Fibroblast of lung (primary cell): ENCODE results near the gene AGAP1. TPM values are rescaled to one million over a fixed set of nuclear protein-coding genes. Genes with fewer than 3 reads are reported as not detected.

ENCODE experiments used
- DNase-seq, 2 donors: peaks; one replicate each; pipeline versions ENCODE4 v3.0.0 to v3.0.0-alpha.2; 2010; ENCODE audit warnings: low read depth in 2 of 2
- H2AFZ ChIP-seq: 2 replicates; pipeline ENCODE4 v1.5.1; 2012; ENCODE audit warnings: low read length, control low read depth, inconsistent platforms
- H3K27ac ChIP-seq: 2 replicates; pipeline ENCODE4 v1.5.1; 2011; ENCODE audit warnings: low read length, control low read depth; ENCODE audit not compliant: insufficient read depth
- H3K27me3 ChIP-seq: 2 replicates; pipeline ENCODE4 v1.5.1; 2011; ENCODE audit warnings: mild to moderate bottlenecking, low read length; ENCODE audit not compliant: control insufficient read depth, insufficient read depth
- H3K36me3 ChIP-seq: 2 replicates; pipeline ENCODE4 v1.5.1; 2011; ENCODE audit warnings: low read length; ENCODE audit not compliant: control insufficient read depth, insufficient read depth
- H3K4me1 ChIP-seq: 2 replicates; pipeline ENCODE4 v1.5.1; 2011; ENCODE audit warnings: low read length; ENCODE audit not compliant: control insufficient read depth, insufficient read depth; ENCODE audit errors: extremely low read depth
- H3K4me2 ChIP-seq: 2 replicates; pipeline ENCODE4 v1.5.1; 2011; ENCODE audit warnings: low read length, control low read depth; ENCODE audit not compliant: insufficient read depth; ENCODE audit errors: extremely low read depth
- H3K4me3 ChIP-seq, 4 experiments: fragments of 200-600 bp in 1 of 4; sonication (generic) in 1 of 4; replicated peaks in 1 of 4; 2 replicates each; pipeline ENCODE4 v1.5.1; 2011 to 2016; ENCODE audit warnings: low read length in 4 of 4, low read depth in 3 of 4, mild to moderate bottlenecking in 3 of 4, control low read depth in 2 of 4, inconsistent platforms in 1 of 4, mixed read lengths in 1 of 4; ENCODE audit not compliant: insufficient read depth in 1 of 4; ENCODE audit errors: control extremely low read depth in 1 of 4
- H3K79me2 ChIP-seq: 2 replicates; pipeline ENCODE4 v1.5.1; 2012; ENCODE audit warnings: mild to moderate bottlenecking, low read length, inconsistent platforms; ENCODE audit not compliant: control insufficient read depth, insufficient read depth
- H3K9ac ChIP-seq: 2 replicates; pipeline ENCODE4 v1.5.1; 2011; ENCODE audit warnings: mild to moderate bottlenecking, low read length, control low read depth; ENCODE audit not compliant: insufficient read depth
- H3K9me3 ChIP-seq: 2 replicates; pipeline ENCODE4 v1.5.1; 2012; ENCODE audit warnings: low read depth, low read length; ENCODE audit not compliant: control insufficient read depth, insufficient read depth
- H4K20me1 ChIP-seq: 2 replicates; pipeline ENCODE4 v1.5.1; 2011; ENCODE audit warnings: low read length; ENCODE audit not compliant: control insufficient read depth, insufficient read depth; ENCODE audit errors: extremely low read depth
- CTCF ChIP-seq, 2 donors: IDR thresholded peaks in 1 of 2; conservative IDR thresholded peaks in 1 of 2; 1 replicate in 1 of 2; 2 replicates in 1 of 2; pipeline ENCODE4 v1.5.1; 2011 to 2012; ENCODE audit warnings: low read length in 2 of 2, control low read depth in 1 of 2, inconsistent platforms in 1 of 2, low read depth in 1 of 2, mild to moderate bottlenecking in 1 of 2
- EZH2 ChIP-seq: IDR thresholded peaks from 2 replicates; pipeline ENCODE4 v1.5.1; 2012; ENCODE audit warnings: low read length, control low read depth, mild to moderate bottlenecking; ENCODE audit errors: missing control alignments
- polyA plus RNA-seq, 2 donors: library from polyadenylated mRNA; depleted of rRNA in 1 of 2; stranded (reverse) in 1 of 2; unstranded in 1 of 2; fragments of >200 nt; gene quantifications; 2 replicates each; pipeline ENCODE4 v1.2.1, GENCODE V29; 2011 to 2012; ENCODE audit warnings: missing spikeins in 1 of 2
- total RNA-seq: library from RNA; depleted of rRNA; stranded (reverse); fragments of >200 nt; gene quantifications from 2 replicates; pipeline ENCODE4 v1.2.1, GENCODE V29; 2014

AGAP1 gene
- total and polyA plus RNA-seq, 2 donors (not counting 1 experiment from before 2014, with no cell fraction given), result 10.6 to 14.0 TPM

- TF ChIP-seq CTCF (conservative IDR thresholded peaks at IDR 0.05 in 1 of 2, IDR thresholded peaks at IDR 0.05 in 1 of 2; ENCODE audit: low read depth in 1 of 2, low read length in 2 of 2) (no peak), EZH2 (no peak)
- H3K9ac ChIP-seq, result no peak overlapping the region
- H3K36me3 ChIP-seq, result no peaks in the 10 kb centered on the region
- no peaks in the 10 kb centered on the region for H4K20me1 ChIP-seq
- no peak overlapping the region for H2AFZ ChIP-seq
- no peak overlapping the region for H3K4me2 ChIP-seq
- no peaks in the 10 kb centered on the region for H3K27me3 ChIP-seq
- no peaks in the 10 kb centered on the region for H3K9me3 ChIP-seq
- H3K4me3 ChIP-seq, result no peak overlapping the region
- peaks cover 17% of the 10 kb centered on the region for H3K79me2 ChIP-seq
- H3K27ac ChIP-seq, result no peak overlapping the region
- H3K4me1 ChIP-seq, result peaks cover 4% of the 10 kb centered on the region
- no peak for DNase-seq
Measured at GRCh38 chr2:235558572-235558971, 64.7 kb downstream of the AGAP1 start.

- H3K27me3 ChIP-seq, result no peaks in the 10 kb centered on the region
- DNase-seq, result no peak
- H3K79me2 ChIP-seq, result peaks cover 22% of the 10 kb centered on the region
- H3K9ac ChIP-seq, result no peak overlapping the region
- H3K4me3 ChIP-seq, result no peak overlapping the region
- no peak overlapping the region for H2AFZ ChIP-seq
- H3K4me2 ChIP-seq, result no peak overlapping the region
- peaks cover 4% of the 10 kb centered on the region for H3K4me1 ChIP-seq
- no peak for TF ChIP-seq EZH2
- no peak for TF ChIP-seq CTCF (conservative IDR thresholded peaks at IDR 0.05 in 1 of 2, IDR thresholded peaks at IDR 0.05 in 1 of 2; ENCODE audit: low read depth in 1 of 2, low read length in 2 of 2)
- no peaks in the 10 kb centered on the region for H4K20me1 ChIP-seq
- H3K36me3 ChIP-seq, result no peaks in the 10 kb centered on the region
- H3K27ac ChIP-seq, result no peak overlapping the region
- H3K9me3 ChIP-seq, result no peaks in the 10 kb centered on the region
Measured at GRCh38 chr2:235560345-235560744, 66.5 kb downstream of the AGAP1 start.

GRCh38 chr2:235561450-235561849 is 67.6 kb downstream of the AGAP1 start:
- Histone ChIP-seq H3K27me3 (no peaks in the 10 kb centered on the region), H3K36me3 (no peaks in the 10 kb centered on the region), H3K79me2 (peaks cover 22% of the 10 kb centered on the region), H3K9me3 (no peaks in the 10 kb centered on the region), H3K9ac (no peak overlapping the region), H4K20me1 (no peaks in the 10 kb centered on the region), H3K4me2 (no peak overlapping the region), H3K27ac (no peak overlapping the region), H3K4me3 (no peak overlapping the region), H3K4me1 (peaks cover 4% of the 10 kb centered on the region), H2AFZ (no peak overlapping the region)
- no peak for DNase-seq
- no peak for TF ChIP-seq CTCF (conservative IDR thresholded peaks at IDR 0.05 in 1 of 2, IDR thresholded peaks at IDR 0.05 in 1 of 2; ENCODE audit: low read depth in 1 of 2, low read length in 2 of 2)
- no peak for TF ChIP-seq EZH2
